Neural cell (in vitro differentiated cells): ENCODE data around the gene ALOXE3. TPM values are rescaled to one million over a fixed set of nuclear protein-coding genes. Genes with fewer than 3 reads are reported as not detected.

Experiments used
- H2AFZ ChIP-seq: fragments of 200-600, 300-800 bp; sonication (generic), shearing (Covaris generic); 2 replicates; pipeline ENCODE4 v1.6.0; 2014; ENCODE audit warnings: low read depth, mild to moderate bottlenecking, antibody characterized with exemption, low read length, moderate library complexity
- H3F3A ChIP-seq: fragments of 200-600 bp; shearing (Covaris generic); 2 replicates; pipeline ENCODE4 v1.6.1; 2016; ENCODE audit warnings: mild to moderate bottlenecking, moderate library complexity, mixed read lengths, antibody characterized with exemption, low read length; ENCODE audit not compliant: insufficient read depth, poor library complexity, severe bottlenecking
- H3K27ac ChIP-seq: fragments of 200-600, 300-800 bp; sonication (generic), shearing (Covaris generic); 2 replicates; pipeline ENCODE4 v1.5.1; 2014; ENCODE audit warnings: mild to moderate bottlenecking, low read length, moderate library complexity
- H3K27me3 ChIP-seq: fragments of 300-800, 200-600 bp; sonication (generic), shearing (Covaris generic); 2 replicates; pipeline ENCODE4 v1.6.0; 2014; ENCODE audit warnings: mild to moderate bottlenecking, low read depth, low read length, moderate library complexity; ENCODE audit not compliant: insufficient read depth
- H3K36me3 ChIP-seq: fragments of 300-800, 200-600 bp; sonication (generic), shearing (Covaris generic); 2 replicates; pipeline ENCODE4 v1.5.1; 2014; ENCODE audit warnings: mild to moderate bottlenecking, antibody characterized with exemption, low read length, moderate library complexity; ENCODE audit not compliant: insufficient read depth
- H3K4me2 ChIP-seq: fragments of 300-800, 200-600 bp; sonication (generic), shearing (Covaris generic); 2 replicates; pipeline ENCODE4 v1.6.0; 2014; ENCODE audit warnings: mild to moderate bottlenecking, low read length
- H3K4me3 ChIP-seq: fragments of 300-800, 200-600 bp; sonication (generic), shearing (Covaris generic); 2 replicates; pipeline ENCODE4 v1.5.1; 2014; ENCODE audit warnings: mild to moderate bottlenecking, low read length, moderate library complexity
- H3K79me2 ChIP-seq: fragments of 200-600 bp; shearing (Covaris generic); replicated peaks from 2 replicates; pipeline ENCODE4 v1.6.0; 2014; ENCODE audit warnings: mild to moderate bottlenecking, low read length, moderate library complexity; ENCODE audit not compliant: insufficient read depth
- H3K9ac ChIP-seq: fragments of 300-800, 200-600 bp; sonication (generic), shearing (Covaris generic); 2 replicates; pipeline ENCODE4 v1.6.1; 2016; ENCODE audit warnings: mild to moderate bottlenecking, low read length, mixed read lengths
- H3K9me2 ChIP-seq: fragments of 200-600 bp; shearing (Covaris generic); 2 replicates; pipeline ENCODE4 v1.6.1; 2016; ENCODE audit warnings: mild to moderate bottlenecking, low read length, mixed read lengths; ENCODE audit not compliant: insufficient read depth
- H3K9me3 ChIP-seq: fragments of 200-600, 300-800 bp; sonication (generic), shearing (Covaris generic); 2 replicates; pipeline ENCODE4 v1.6.1; 2016; ENCODE audit warnings: mild to moderate bottlenecking, mixed run types, low read length, moderate library complexity, mixed read lengths
- H4K20me1 ChIP-seq: fragments of 200-600 bp; shearing (Covaris generic); 2 replicates; pipeline ENCODE4 v1.6.1; 2016; ENCODE audit warnings: mild to moderate bottlenecking, mixed run types; ENCODE audit not compliant: insufficient read depth
- CTCF ChIP-seq: fragments of 450-650 bp; IDR thresholded peaks from 2 replicates; pipeline ENCODE4 v1.5.1; 2014; ENCODE audit warnings: antibody characterized with exemption, mild to moderate bottlenecking, moderate library complexity; ENCODE audit not compliant: poor library complexity, severe bottlenecking
- EP300 ChIP-seq: fragments of 450-650 bp; conservative IDR thresholded peaks from 2 replicates; pipeline ENCODE4 v1.6.1; 2014; ENCODE audit warnings: antibody characterized with exemption, mild to moderate bottlenecking, moderate library complexity; ENCODE audit not compliant: poor library complexity, severe bottlenecking
- MXI1 ChIP-seq: fragments of 450-650 bp; conservative IDR thresholded peaks from 2 replicates; pipeline ENCODE4 v1.6.1; 2014; ENCODE audit warnings: antibody characterized with exemption, mild to moderate bottlenecking; ENCODE audit not compliant: poor library complexity, severe bottlenecking
- POLR2AphosphoS5 ChIP-seq: IDR thresholded peaks from 2 replicates; pipeline ENCODE4 v1.6.1; 2012
- RAD21 ChIP-seq: fragments of 450-650 bp; conservative IDR thresholded peaks from 2 replicates; pipeline ENCODE4 v1.6.1; 2014; ENCODE audit warnings: antibody characterized with exemption, mild to moderate bottlenecking, moderate library complexity
- REST ChIP-seq: IDR thresholded peaks from 2 replicates; pipeline ENCODE4 v1.6.1; 2012; ENCODE audit warnings: borderline replicate concordance
- SMC3 ChIP-seq: fragments of 450-650 bp; conservative IDR thresholded peaks from 2 replicates; pipeline ENCODE4 v1.6.1; 2014; ENCODE audit warnings: antibody characterized with exemption, mild to moderate bottlenecking, moderate library complexity; ENCODE audit not compliant: poor library complexity
- TAF1 ChIP-seq: IDR thresholded peaks from 2 replicates; pipeline ENCODE4 v1.6.1; 2012; ENCODE audit warnings: low read depth
- polyA plus RNA-seq: library from polyadenylated mRNA; depleted of rRNA; stranded (reverse); fragments of >200 nt; gene quantifications from 2 replicates; pipeline ENCODE4 v1.2.3, GENCODE V29; 2014

ALOXE3 gene
- polyA plus RNA-seq, 1 donor from 2014 or later: 0.77 TPM

- Histone ChIP-seq H3K9ac (peak overlapping the region; percentile 31), H3K27ac (peak overlapping the region; percentile 79)
Measured at GRCh38 chr17:8120520-8121406, 2.4 kb upstream of the ALOXE3 start.

GRCh38 chr17:8119581-8120519 is 1.5 kb upstream of the ALOXE3 start:
- TF ChIP-seq POLR2AphosphoS5: peak; percentile 40
- no peak for TF ChIP-seq TAF1
- H3K4me3 ChIP-seq: peak overlapping the region; percentile 88
- peaks cover 6% of the 10 kb centered on the region for H4K20me1 ChIP-seq
- no peaks in the 10 kb centered on the region for H3K9me3 ChIP-seq
- H3K9me2 ChIP-seq: no peaks in the 10 kb centered on the region
- H3K4me2 ChIP-seq: peak overlapping the region; percentile 77
- H3F3A ChIP-seq: peaks cover 12% of the 10 kb centered on the region
- no peaks in the 10 kb centered on the region for H3K36me3 ChIP-seq
- H3K27me3 ChIP-seq: peaks cover 64% of the 10 kb centered on the region
- peak overlapping the region; percentile 79 for H3K27ac ChIP-seq
- H2AFZ ChIP-seq: no peak overlapping the region
- peak overlapping the region; percentile 80 for H3K9ac ChIP-seq
- no peaks in the 10 kb centered on the region for H3K79me2 ChIP-seq

More at GRCh38 chr17:8120520-8121406, 2.4 kb upstream of the ALOXE3 start:
- Histone ChIP-seq H3K27me3 (peaks cover 61% of the 10 kb centered on the region), H3K36me3 (no peaks in the 10 kb centered on the region), H3K9me2 (no peaks in the 10 kb centered on the region), H4K20me1 (peaks cover 6% of the 10 kb centered on the region), H3K9me3 (no peaks in the 10 kb centered on the region), H3K4me3 (peak overlapping the region; percentile 88), H2AFZ (no peak overlapping the region), H3F3A (peaks cover 12% of the 10 kb centered on the region), H3K4me2 (peak overlapping the region; percentile 84), H3K79me2 (no peaks in the 10 kb centered on the region)
- peak; percentile 54 for TF ChIP-seq CTCF
- no peak for TF ChIP-seq SMC3
- TF ChIP-seq POLR2AphosphoS5: peak; percentile 24
- peak; percentile 30 for TF ChIP-seq MXI1

GRCh38 chr17:8118769-8119580 is 661 bp upstream of the ALOXE3 start:
- Histone ChIP-seq H3K36me3 (no peaks in the 10 kb centered on the region), H3K27me3 (peaks cover 64% of the 10 kb centered on the region), H3K27ac (peak overlapping the region; percentile 79), H3K9me3 (no peaks in the 10 kb centered on the region), H4K20me1 (peaks cover 6% of the 10 kb centered on the region), H2AFZ (peak overlapping the region; percentile 90), H3K4me2 (peak overlapping the region; percentile 91), H3K4me3 (peak overlapping the region; percentile 88), H3K9ac (peak overlapping the region; percentile 80), H3K9me2 (no peaks in the 10 kb centered on the region), H3K79me2 (no peaks in the 10 kb centered on the region), H3F3A (peaks cover 12% of the 10 kb centered on the region)
- TF ChIP-seq MXI1 (peak; percentile 51), RAD21 (peak; percentile 73), SMC3 (peak; percentile 76), EP300 (peak; percentile 42), POLR2AphosphoS5 (no peak), REST (no peak), CTCF (peak; percentile 99)
